Hepatocyte (in vitro differentiated cells): ENCODE results near the gene TBC1D20.

Experiments used
- EZH2phosphoT487 ChIP-seq: fragments of 200-600 bp; sonication (generic); IDR thresholded peaks from one replicate; pipeline ENCODE4 v1.6.1; 2018; ENCODE audit warnings: antibody characterized with exemption, mild to moderate bottlenecking, low read depth, moderate library complexity; ENCODE audit not compliant: unreplicated experiment, severe bottlenecking
- TF ChIP-seq, protein P1 (sequence below): fragments of 200-600 bp; sonication (generic); IDR thresholded peaks from 2 replicates; pipeline ENCODE4 v1.5.1; 2016; ENCODE audit warnings: antibody characterized with exemption, mild to moderate bottlenecking; ENCODE audit not compliant: poor library complexity

DNA sequence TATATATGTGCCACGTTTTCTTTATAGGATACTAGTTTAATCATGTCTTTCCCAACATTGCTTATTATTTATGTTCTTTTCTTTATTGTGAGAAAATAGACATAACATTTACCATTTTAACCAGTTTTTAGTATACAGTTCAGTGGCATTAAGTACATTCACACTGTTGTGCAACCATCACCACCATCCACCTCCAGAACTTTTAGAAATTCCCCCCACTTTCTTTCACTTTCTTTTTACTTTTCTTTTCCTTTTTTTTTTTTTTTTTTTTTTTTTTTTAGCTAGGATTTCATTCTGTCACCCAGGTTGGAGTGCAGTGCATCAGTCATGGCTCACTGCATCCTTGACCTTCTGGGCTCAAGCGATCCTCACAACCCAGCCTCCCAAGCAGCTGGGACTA lies 35.8 kb downstream of the TBC1D20 start:
- TF ChIP-seq, protein P1, sequence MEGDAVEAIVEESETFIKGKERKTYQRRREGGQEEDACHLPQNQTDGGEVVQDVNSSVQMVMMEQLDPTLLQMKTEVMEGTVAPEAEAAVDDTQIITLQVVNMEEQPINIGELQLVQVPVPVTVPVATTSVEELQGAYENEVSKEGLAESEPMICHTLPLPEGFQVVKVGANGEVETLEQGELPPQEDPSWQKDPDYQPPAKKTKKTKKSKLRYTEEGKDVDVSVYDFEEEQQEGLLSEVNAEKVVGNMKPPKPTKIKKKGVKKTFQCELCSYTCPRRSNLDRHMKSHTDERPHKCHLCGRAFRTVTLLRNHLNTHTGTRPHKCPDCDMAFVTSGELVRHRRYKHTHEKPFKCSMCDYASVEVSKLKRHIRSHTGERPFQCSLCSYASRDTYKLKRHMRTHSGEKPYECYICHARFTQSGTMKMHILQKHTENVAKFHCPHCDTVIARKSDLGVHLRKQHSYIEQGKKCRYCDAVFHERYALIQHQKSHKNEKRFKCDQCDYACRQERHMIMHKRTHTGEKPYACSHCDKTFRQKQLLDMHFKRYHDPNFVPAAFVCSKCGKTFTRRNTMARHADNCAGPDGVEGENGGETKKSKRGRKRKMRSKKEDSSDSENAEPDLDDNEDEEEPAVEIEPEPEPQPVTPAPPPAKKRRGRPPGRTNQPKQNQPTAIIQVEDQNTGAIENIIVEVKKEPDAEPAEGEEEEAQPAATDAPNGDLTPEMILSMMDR = no peak
- TF ChIP-seq EZH2phosphoT487 = no peak
